Mucosa of rectum (tissue), 2 donors: ENCODE results near the gene ERG.

Experiments used
- H3K27ac ChIP-seq, 2 donors: one replicate each; pipeline ENCODE4 v1.7.0; 2013; ENCODE audit warnings: inconsistent platforms in 2 of 2, low read depth in 2 of 2, low read length in 2 of 2
- H3K27me3 ChIP-seq, 2 donors: one replicate each; pipeline ENCODE4 v1.7.0; 2013; ENCODE audit warnings: low read length in 2 of 2; ENCODE audit not compliant: control insufficient read depth in 2 of 2, insufficient read depth in 2 of 2
- H3K36me3 ChIP-seq, 2 donors: one replicate each; pipeline ENCODE4 v1.7.0; 2013; ENCODE audit warnings: low read length in 2 of 2; ENCODE audit not compliant: control insufficient read depth in 2 of 2, insufficient read depth in 2 of 2
- H3K4me1 ChIP-seq, 2 donors: one replicate each; pipeline ENCODE4 v1.7.0; 2013; ENCODE audit warnings: low read length in 2 of 2, mild to moderate bottlenecking in 1 of 2; ENCODE audit not compliant: control insufficient read depth in 2 of 2, insufficient read depth in 2 of 2
- H3K4me3 ChIP-seq, 2 donors: one replicate each; pipeline ENCODE4 v1.7.0; 2013; ENCODE audit warnings: low read length in 2 of 2
- H3K9ac ChIP-seq, 2 donors: one replicate each; pipeline ENCODE4 v1.7.0; 2013; ENCODE audit warnings: low read length in 2 of 2, low read depth in 1 of 2, mild to moderate bottlenecking in 1 of 2
- H3K9me3 ChIP-seq, 2 donors: one replicate each; pipeline ENCODE4 v1.7.0; 2013; ENCODE audit warnings: low read length in 2 of 2; ENCODE audit not compliant: control insufficient read depth in 2 of 2
- donor health status: healthy.
- donor health status: Normal muscosa, but diverticular disease.

The ERG gene

DNA sequence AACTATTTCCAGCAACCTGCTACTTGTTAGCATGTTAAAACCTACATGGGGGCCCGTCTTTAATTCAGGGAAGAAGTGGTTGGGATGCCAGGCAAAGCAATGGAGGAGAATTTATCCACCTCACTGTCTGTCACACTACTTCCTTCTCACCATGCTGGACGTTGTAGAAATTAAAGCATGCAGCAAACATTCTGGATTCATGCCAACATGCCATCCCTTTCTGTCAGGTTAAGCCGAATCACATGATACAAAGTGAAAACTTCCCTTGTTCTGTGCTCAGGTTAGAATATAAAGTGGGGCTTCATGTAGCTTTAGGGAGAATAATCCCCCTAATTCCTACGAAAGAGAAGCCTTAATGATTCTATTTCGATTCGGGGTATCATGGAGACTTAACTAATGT, 95.5 kb downstream of the ERG start:
- H3K27me3 ChIP-seq: no peaks in the 10 kb centered on the region
- no peak overlapping the region for H3K9ac ChIP-seq
- no peaks in the 10 kb centered on the region for H3K4me1 ChIP-seq
- no peaks in the 10 kb centered on the region for H3K36me3 ChIP-seq
- H3K9me3 ChIP-seq: no peaks in the 10 kb centered on the region
- H3K27ac ChIP-seq: no peak overlapping the region
- H3K4me3 ChIP-seq: no peak overlapping the region

GRCh38 chr21:38402291-38402690, 96.0 kb downstream of the ERG start:
- H3K27me3 ChIP-seq: no peaks in the 10 kb centered on the region
- no peaks in the 10 kb centered on the region for H3K4me1 ChIP-seq
- no peak overlapping the region for H3K9ac ChIP-seq
- H3K27ac ChIP-seq: no peak overlapping the region
- H3K36me3 ChIP-seq: no peaks in the 10 kb centered on the region
- H3K4me3 ChIP-seq: no peak overlapping the region
- no peaks in the 10 kb centered on the region for H3K9me3 ChIP-seq

GRCh38 chr21:38401191-38401926, 96.9 kb downstream of the ERG start:
- H3K27ac ChIP-seq: no peak overlapping the region

DNA sequence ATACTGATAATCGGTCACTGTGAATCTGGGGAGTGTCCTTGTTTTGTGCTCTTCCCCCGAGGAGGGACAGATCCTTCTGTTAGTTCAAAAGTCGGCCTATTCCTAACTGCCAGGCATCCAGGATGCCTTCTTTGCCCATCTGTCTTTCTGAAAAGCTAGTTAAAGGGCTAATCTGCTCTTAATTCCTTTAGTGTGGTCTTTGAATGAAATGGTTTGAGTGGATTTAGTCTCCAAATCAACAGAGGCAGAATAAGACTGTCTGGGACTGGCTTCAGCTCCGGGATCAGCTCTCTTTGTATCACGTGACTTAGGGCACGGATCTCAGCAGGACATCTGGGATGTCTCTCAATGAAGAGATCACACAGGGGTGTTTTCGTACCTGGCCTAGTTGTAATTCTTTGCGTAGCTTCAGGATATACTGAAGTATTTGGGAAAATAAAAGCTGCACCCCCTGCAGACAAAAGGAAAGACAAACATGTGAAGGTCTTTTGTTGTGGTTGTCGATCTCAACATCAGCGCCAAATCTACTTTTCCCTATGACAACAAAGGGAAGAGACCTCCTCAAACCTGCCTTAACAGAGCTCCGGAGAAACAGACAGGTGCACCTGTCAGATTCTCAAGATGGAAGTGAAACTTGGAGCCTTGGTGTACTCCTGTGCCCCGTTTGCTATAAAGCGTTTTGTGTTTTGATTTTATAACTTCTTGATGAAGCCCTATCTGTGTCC, 97.9 kb downstream of the ERG start:
- H3K36me3 ChIP-seq: no peaks in the 10 kb centered on the region
- H3K9ac ChIP-seq: no peak overlapping the region
- no peaks in the 10 kb centered on the region for H3K9me3 ChIP-seq
- no peaks in the 10 kb centered on the region for H3K27me3 ChIP-seq
- no peak overlapping the region for H3K4me3 ChIP-seq
- H3K4me1 ChIP-seq: no peaks in the 10 kb centered on the region
- no peak overlapping the region for H3K27ac ChIP-seq

More at GRCh38 chr21:38401191-38401926, 96.9 kb downstream of the ERG start:
- no peaks in the 10 kb centered on the region for H3K4me1 ChIP-seq
- no peak overlapping the region for H3K9ac ChIP-seq
- H3K4me3 ChIP-seq: no peak overlapping the region
- H3K36me3 ChIP-seq: no peaks in the 10 kb centered on the region
- no peaks in the 10 kb centered on the region for H3K9me3 ChIP-seq
- no peaks in the 10 kb centered on the region for H3K27me3 ChIP-seq

DNA sequence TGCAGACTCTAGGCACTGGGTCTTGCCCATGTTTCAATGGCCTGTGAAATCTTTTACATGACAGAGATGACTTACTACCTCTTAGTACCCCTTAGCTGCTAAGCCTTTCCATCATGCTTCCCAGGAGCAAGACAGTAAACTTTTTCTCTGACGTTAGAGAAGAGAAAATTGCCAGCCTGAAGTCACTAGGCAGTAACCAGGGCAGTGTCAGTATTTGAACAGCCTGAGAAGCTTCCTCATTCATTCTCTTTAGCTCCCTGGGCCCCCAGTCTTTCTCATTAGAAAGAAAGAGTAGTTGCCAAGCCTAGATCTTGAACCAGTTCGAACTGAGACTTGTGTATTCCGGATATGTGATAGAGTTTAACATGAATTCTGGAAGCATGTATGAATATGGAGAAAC, 99.2 kb downstream of the ERG start:
- Histone ChIP-seq H3K27me3 (no peaks in the 10 kb centered on the region), H3K27ac (no peak overlapping the region), H3K4me3 (no peak overlapping the region), H3K9ac (no peak overlapping the region), H3K36me3 (no peaks in the 10 kb centered on the region), H3K9me3 (no peaks in the 10 kb centered on the region), H3K4me1 (no peaks in the 10 kb centered on the region)

DNA sequence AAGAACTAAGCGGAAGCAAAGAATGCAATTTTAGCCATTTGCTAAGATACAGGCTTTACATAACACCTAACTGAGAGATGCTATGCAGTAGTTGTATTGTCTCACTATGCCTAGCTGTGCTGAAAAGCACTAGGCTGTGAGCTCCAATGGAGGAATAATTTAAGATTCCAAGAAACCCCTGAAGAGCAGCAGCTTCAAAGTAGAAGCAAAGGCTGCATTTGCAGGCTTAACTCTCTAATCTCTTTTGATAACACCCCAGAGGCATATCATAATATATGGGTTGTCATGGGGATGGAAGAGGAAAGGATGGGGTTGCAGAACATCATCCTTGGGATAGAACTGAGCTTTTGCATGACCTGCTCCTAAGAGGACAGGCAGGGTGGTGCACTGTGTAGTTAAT, 102.0 kb downstream of the ERG start:
- H3K27me3 ChIP-seq: no peaks in the 10 kb centered on the region
- H3K4me3 ChIP-seq: no peak overlapping the region
- H3K27ac ChIP-seq: no peak overlapping the region
- H3K4me1 ChIP-seq: no peaks in the 10 kb centered on the region
- no peak overlapping the region for H3K9ac ChIP-seq
- H3K36me3 ChIP-seq: no peaks in the 10 kb centered on the region
- no peaks in the 10 kb centered on the region for H3K9me3 ChIP-seq

GRCh38 chr21:38395581-38395980, 102.7 kb downstream of the ERG start:
- Histone ChIP-seq H3K27me3 (no peaks in the 10 kb centered on the region), H3K27ac (no peak overlapping the region), H3K4me1 (no peaks in the 10 kb centered on the region), H3K9ac (no peak overlapping the region), H3K4me3 (no peak overlapping the region), H3K9me3 (no peaks in the 10 kb centered on the region), H3K36me3 (no peaks in the 10 kb centered on the region)

- no peak overlapping the region for H3K9ac ChIP-seq
- no peaks in the 10 kb centered on the region for H3K4me1 ChIP-seq
- H3K4me3 ChIP-seq: no peak overlapping the region
- H3K36me3 ChIP-seq: no peaks in the 10 kb centered on the region
- no peaks in the 10 kb centered on the region for H3K9me3 ChIP-seq
- H3K27me3 ChIP-seq: no peaks in the 10 kb centered on the region
- no peak overlapping the region for H3K27ac ChIP-seq
Measured at GRCh38 chr21:38392661-38393060, 105.6 kb downstream of the ERG start.

DNA sequence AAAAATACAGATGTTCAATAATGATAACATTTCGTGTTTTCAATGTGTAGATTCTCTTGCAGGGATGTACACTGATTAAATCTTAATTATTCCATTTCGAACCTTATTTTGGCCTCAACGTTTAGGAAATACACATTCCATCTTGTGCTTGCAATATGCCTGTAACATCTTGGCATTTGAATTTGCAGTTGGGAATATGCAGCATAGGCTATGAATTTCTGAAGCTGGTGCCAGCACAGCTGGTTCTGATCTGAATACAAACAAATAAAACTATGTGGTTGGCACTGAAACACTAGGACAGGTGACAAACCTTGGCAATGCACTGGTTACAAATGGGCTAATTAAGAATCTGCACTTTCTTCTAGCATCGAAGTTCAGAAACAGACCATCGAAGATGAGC, 108.4 kb downstream of the ERG start:
- Histone ChIP-seq H3K4me1 (no peaks in the 10 kb centered on the region), H3K27ac (no peak overlapping the region), H3K4me3 (no peak overlapping the region), H3K27me3 (no peaks in the 10 kb centered on the region), H3K9me3 (no peaks in the 10 kb centered on the region), H3K9ac (no peak overlapping the region), H3K36me3 (no peaks in the 10 kb centered on the region)

DNA sequence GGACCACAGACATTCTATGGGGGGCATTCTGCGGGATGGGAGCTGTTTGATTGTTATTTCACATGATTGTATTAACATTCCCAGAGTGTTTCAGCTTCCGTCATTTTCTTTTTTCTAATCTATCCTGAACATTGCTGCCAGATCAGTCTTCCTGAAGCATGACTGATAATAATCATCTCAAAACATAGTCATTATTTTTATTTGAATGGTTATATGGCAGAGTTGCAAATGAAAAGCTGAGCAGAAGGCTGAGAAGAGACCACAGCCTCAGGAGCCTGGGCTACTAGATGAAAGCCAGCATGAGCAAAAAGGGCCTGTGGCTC, 109.0 kb downstream of the ERG start:
- Histone ChIP-seq H3K36me3 (no peaks in the 10 kb centered on the region), H3K9ac (no peak overlapping the region), H3K27ac (no peak overlapping the region), H3K4me3 (no peak overlapping the region), H3K4me1 (no peaks in the 10 kb centered on the region), H3K9me3 (no peaks in the 10 kb centered on the region), H3K27me3 (no peaks in the 10 kb centered on the region)
